Activated naive CD8-positive, alpha-beta T cell treated with anti-CD3 and anti-CD28 coated beads, Interleukin-2, amount 50 U/mL, for 24 hours (primary cell): ENCODE data around the gene CMTM2.
"Not testable (repeated sequence)": the region's sequence is repeated elsewhere in the genome, so short reads cannot be mapped to it uniquely, and the experiment has no call there.

Experiments
- ATAC-seq: fragments of 150-1000 bp; cut with Tn5 transposase; one replicate; pipeline ENCODE4 v1.10.0; 2021
- DNase-seq: peaks from one replicate; pipeline ENCODE4 v3.0.0; 2021
- H3K27ac Mint-ChIP-seq: one replicate; pipeline ENCODE4 v1.8.0; 2021; ENCODE audit warnings: mild to moderate bottlenecking, mixed read lengths
- H3K27me3 Mint-ChIP-seq: one replicate; pipeline ENCODE4 v1.8.0; 2021; ENCODE audit warnings: mixed read lengths
- H3K36me3 Mint-ChIP-seq: one replicate; pipeline ENCODE4 v1.8.0; 2021; ENCODE audit warnings: low read depth, mixed read lengths
- H3K4me1 Mint-ChIP-seq: one replicate; pipeline ENCODE4 v1.8.0; 2021; ENCODE audit warnings: mixed read lengths
- H3K4me3 Mint-ChIP-seq: one replicate; pipeline ENCODE4 v1.8.0; 2021; ENCODE audit warnings: mild to moderate bottlenecking, moderate library complexity, mixed read lengths
- H3K9me3 Mint-ChIP-seq: one replicate; pipeline ENCODE4 v1.8.0; 2021; ENCODE audit warnings: mixed read lengths

Gene CMTM2

GRCh38 chr16:66585481-66586239, 6.4 kb downstream of the CMTM2 start:
- Mint-ChIP-seq H3K36me3 (no peaks in the 10 kb centered on the region), H3K4me3 (no peak overlapping the region), H3K9me3 (no peaks in the 10 kb centered on the region), H3K4me1 (peaks cover 31% of the 10 kb centered on the region), H3K27ac (no peak overlapping the region), H3K27me3 (peaks cover 8% of the 10 kb centered on the region)
- no peak for DNase-seq
- ATAC-seq, result no peak

GRCh38 chr16:66587881-66588600, 8.8 kb downstream of the CMTM2 start:
- Mint-ChIP-seq H3K27me3 (peaks cover 5% of the 10 kb centered on the region), H3K27ac (no peak overlapping the region), H3K4me1 (peaks cover 29% of the 10 kb centered on the region), H3K9me3 (no peaks in the 10 kb centered on the region), H3K36me3 (no peaks in the 10 kb centered on the region), H3K4me3 (peak overlapping the region; percentile 37)
- ATAC-seq (no peak), DNase-seq (no peak)

- Mint-ChIP-seq H3K27me3 (peaks cover 5% of the 10 kb centered on the region), H3K9me3 (no peaks in the 10 kb centered on the region), H3K36me3 (no peaks in the 10 kb centered on the region), H3K27ac (no peak overlapping the region), H3K4me1 (peaks cover 29% of the 10 kb centered on the region), H3K4me3 (peak overlapping the region; percentile 76)
- peak; percentile 62 for DNase-seq
- peak; percentile 94 for ATAC-seq
These were observed 9.9 kb downstream of the CMTM2 start for GRCh38 chr16:66588981-66589713.

- peaks cover 29% of the 10 kb centered on the region for H3K4me1 Mint-ChIP-seq
- no peak for DNase-seq
These were observed 11.1 kb downstream of the CMTM2 start for GRCh38 chr16:66590322-66590721.

GRCh38 chr16:66591018-66591417, 11.8 kb downstream of the CMTM2 start:
- no peak overlapping the region for H3K4me3 Mint-ChIP-seq
- no peak overlapping the region for H3K27ac Mint-ChIP-seq
- ATAC-seq, result no peak
- H3K9me3 Mint-ChIP-seq, result no peaks in the 10 kb centered on the region
- H3K27me3 Mint-ChIP-seq, result peaks cover 1% of the 10 kb centered on the region
- peaks cover 29% of the 10 kb centered on the region for H3K4me1 Mint-ChIP-seq
- DNase-seq, result no peak
- no peaks in the 10 kb centered on the region for H3K36me3 Mint-ChIP-seq

More at GRCh38 chr16:66590322-66590721, 11.1 kb downstream of the CMTM2 start:
- Mint-ChIP-seq H3K9me3 (no peaks in the 10 kb centered on the region), H3K4me3 (peak overlapping the region; percentile 76), H3K27ac (peak overlapping the region; percentile 50), H3K27me3 (peaks cover 5% of the 10 kb centered on the region), H3K36me3 (no peaks in the 10 kb centered on the region)
- peak; percentile 25 for ATAC-seq

- Mint-ChIP-seq H3K27me3 (peaks cover 1% of the 10 kb centered on the region), H3K36me3 (no peaks in the 10 kb centered on the region), H3K27ac (no peak overlapping the region), H3K9me3 (no peaks in the 10 kb centered on the region), H3K4me1 (peaks cover 32% of the 10 kb centered on the region), H3K4me3 (no peak overlapping the region)
- DNase-seq (no peak), ATAC-seq (no peak)
These were observed 13.0 kb downstream of the CMTM2 start for GRCh38 chr16:66592241-66592640.

- Mint-ChIP-seq H3K4me1 (peaks cover 30% of the 10 kb centered on the region), H3K27ac (no peak overlapping the region)
These were observed 13.6 kb downstream of the CMTM2 start for GRCh38 chr16:66592814-66593213.

GRCh38 chr16:66594739-66595138, 15.5 kb downstream of the CMTM2 start:
- ATAC-seq (no peak), DNase-seq (no peak)
- H3K4me1 Mint-ChIP-seq, result peaks cover 29% of the 10 kb centered on the region
- peaks cover 1% of the 10 kb centered on the region for H3K27me3 Mint-ChIP-seq
- no peaks in the 10 kb centered on the region for H3K9me3 Mint-ChIP-seq
- no peak overlapping the region for H3K4me3 Mint-ChIP-seq
- H3K36me3 Mint-ChIP-seq, result no peaks in the 10 kb centered on the region
- no peak overlapping the region for H3K27ac Mint-ChIP-seq

More at GRCh38 chr16:66592814-66593213, 13.6 kb downstream of the CMTM2 start:
- ATAC-seq (no peak), DNase-seq (no peak)
- Mint-ChIP-seq H3K9me3 (no peaks in the 10 kb centered on the region), H3K36me3 (no peaks in the 10 kb centered on the region), H3K27me3 (peaks cover 1% of the 10 kb centered on the region), H3K4me3 (no peak overlapping the region)

- not testable (repeated sequence) for DNase-seq, ATAC-seq, H3K4me3 Mint-ChIP-seq, H3K9me3 Mint-ChIP-seq, H3K36me3 Mint-ChIP-seq, H3K27me3 Mint-ChIP-seq, H3K27ac Mint-ChIP-seq
- H3K4me1 Mint-ChIP-seq, result peaks cover 21% of the 10 kb centered on the region
These were observed 17.3 kb downstream of the CMTM2 start for GRCh38 chr16:66596559-66596958.

GRCh38 chr16:66596986-66597848, 18.0 kb downstream of the CMTM2 start:
- no peak for DNase-seq
- no peak for ATAC-seq
- Mint-ChIP-seq H3K4me1 (peaks cover 21% of the 10 kb centered on the region), H3K27me3 (no peaks in the 10 kb centered on the region), H3K36me3 (no peaks in the 10 kb centered on the region), H3K9me3 (peaks cover 8% of the 10 kb centered on the region), H3K27ac (no peak overlapping the region), H3K4me3 (peak overlapping the region; percentile 1)

GRCh38 chr16:66598111-66598510, 18.8 kb downstream of the CMTM2 start:
- H3K4me3 Mint-ChIP-seq, result no peak overlapping the region
- no peak overlapping the region for H3K27ac Mint-ChIP-seq
- DNase-seq (no peak), ATAC-seq (peak; percentile 69)
- no peaks in the 10 kb centered on the region for H3K27me3 Mint-ChIP-seq
- H3K36me3 Mint-ChIP-seq, result no peaks in the 10 kb centered on the region
- peaks cover 24% of the 10 kb centered on the region for H3K4me1 Mint-ChIP-seq
- peaks cover 8% of the 10 kb centered on the region for H3K9me3 Mint-ChIP-seq

GRCh38 chr16:66599726-66600125, 20.5 kb downstream of the CMTM2 start:
- no peak for DNase-seq
- no peak overlapping the region for H3K27ac Mint-ChIP-seq
- H3K36me3 Mint-ChIP-seq, result no peaks in the 10 kb centered on the region
- no peak for ATAC-seq
- no peak overlapping the region for H3K4me3 Mint-ChIP-seq
- no peaks in the 10 kb centered on the region for H3K27me3 Mint-ChIP-seq
- H3K4me1 Mint-ChIP-seq, result peaks cover 34% of the 10 kb centered on the region
- H3K9me3 Mint-ChIP-seq, result peaks cover 8% of the 10 kb centered on the region

GRCh38 chr16:66600477-66600876, 21.2 kb downstream of the CMTM2 start:
- H3K27me3 Mint-ChIP-seq, result no peaks in the 10 kb centered on the region
- H3K27ac Mint-ChIP-seq, result no peak overlapping the region
- peaks cover 8% of the 10 kb centered on the region for H3K9me3 Mint-ChIP-seq
- no peak for DNase-seq
- peaks cover 34% of the 10 kb centered on the region for H3K4me1 Mint-ChIP-seq
- H3K4me3 Mint-ChIP-seq, result no peak overlapping the region
- ATAC-seq, result no peak
- H3K36me3 Mint-ChIP-seq, result no peaks in the 10 kb centered on the region

GRCh38 chr16:66601471-66601870, 22.2 kb downstream of the CMTM2 start:
- Mint-ChIP-seq H3K4me1 (peaks cover 40% of the 10 kb centered on the region), H3K27me3 (no peaks in the 10 kb centered on the region), H3K36me3 (no peaks in the 10 kb centered on the region), H3K9me3 (peaks cover 8% of the 10 kb centered on the region), H3K4me3 (no peak overlapping the region), H3K27ac (no peak overlapping the region)
- DNase-seq, result no peak
- no peak for ATAC-seq
